HG02588 (cell line): ENCODE data around the gene MAN1A2.
"Not testable (repeated sequence)": the region's sequence is repeated elsewhere in the genome, so short reads cannot be mapped to it uniquely, and the experiment has no call there.

Experiments
- ATAC-seq: cut with Tn5 transposase; IDR thresholded peaks from one replicate; pipeline ENCODE4 v1.9.1; 2021; ENCODE audit warnings: mild to moderate bottlenecking, moderate library complexity; ENCODE audit not compliant: unreplicated experiment

Gene MAN1A2

DNA sequence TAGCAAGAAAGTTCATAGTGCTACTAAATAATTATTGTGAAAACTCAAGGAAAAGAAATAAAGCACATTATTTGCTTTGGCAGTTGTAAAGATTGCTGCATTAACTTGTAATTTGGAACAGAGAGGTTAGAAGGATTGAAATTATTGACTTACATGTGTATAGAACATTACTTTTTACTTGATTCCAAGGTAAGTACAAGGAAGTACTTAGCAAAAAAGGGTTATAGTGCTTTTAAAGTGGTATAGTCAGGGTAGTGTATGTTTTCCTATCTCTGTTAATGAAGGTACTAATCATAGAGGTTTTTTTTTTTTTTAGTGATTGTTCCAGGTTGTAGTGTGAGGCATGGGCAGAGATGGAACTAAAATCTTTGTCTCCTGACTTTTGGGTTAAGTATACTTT lies 29.4 kb downstream of the MAN1A2 start:
- ATAC-seq: no peak

- no peak for ATAC-seq
These were observed 31.7 kb downstream of the MAN1A2 start for GRCh38 chr1:117398957-117399356.

GRCh38 chr1:117401761-117402160 lies 34.5 kb downstream of the MAN1A2 start:
- ATAC-seq: no peak

DNA sequence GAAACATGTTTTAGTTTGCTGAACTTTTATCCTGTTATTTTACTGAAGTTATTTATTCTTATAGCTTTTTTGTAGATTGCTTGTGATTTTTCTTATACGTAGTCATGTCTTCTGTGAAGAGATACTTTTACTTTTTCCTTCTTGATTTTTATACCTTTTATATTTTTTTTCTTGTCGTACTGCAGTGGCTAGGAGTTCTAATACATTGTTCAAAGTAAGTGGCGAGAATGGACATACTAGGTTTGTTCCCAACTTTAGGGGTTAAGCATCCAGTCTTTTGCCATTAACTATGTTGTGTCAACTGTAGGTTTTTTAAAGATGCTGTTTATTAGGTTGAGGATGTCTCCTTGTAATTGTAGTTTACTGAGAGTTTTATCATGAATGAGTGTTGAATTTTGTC lies 36.3 kb downstream of the MAN1A2 start:
- ATAC-seq: no peak

DNA sequence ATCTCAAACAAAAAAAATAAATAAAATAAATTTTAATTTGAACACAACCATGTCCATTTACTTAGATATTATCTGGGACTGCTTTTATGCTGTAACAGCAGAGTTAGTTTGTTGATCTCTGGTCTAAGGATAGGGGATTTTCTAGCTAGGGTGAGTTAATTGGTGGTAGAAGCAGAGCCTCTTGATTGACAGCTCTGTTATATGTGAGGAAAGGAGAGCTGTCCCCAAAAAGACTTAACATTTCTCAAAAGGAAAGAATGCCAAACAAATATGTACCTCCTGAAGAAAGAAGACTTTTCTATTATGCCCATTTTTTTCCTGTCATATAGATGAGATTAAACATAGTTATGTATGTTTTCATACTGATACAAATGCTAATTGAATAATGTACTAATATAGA lies 37.8 kb downstream of the MAN1A2 start:
- ATAC-seq: no peak

- ATAC-seq: no peak
These were observed 45.2 kb downstream of the MAN1A2 start for GRCh38 chr1:117412472-117412871.

- no peak for ATAC-seq
These were observed 46.2 kb downstream of the MAN1A2 start for GRCh38 chr1:117413412-117413811.

DNA sequence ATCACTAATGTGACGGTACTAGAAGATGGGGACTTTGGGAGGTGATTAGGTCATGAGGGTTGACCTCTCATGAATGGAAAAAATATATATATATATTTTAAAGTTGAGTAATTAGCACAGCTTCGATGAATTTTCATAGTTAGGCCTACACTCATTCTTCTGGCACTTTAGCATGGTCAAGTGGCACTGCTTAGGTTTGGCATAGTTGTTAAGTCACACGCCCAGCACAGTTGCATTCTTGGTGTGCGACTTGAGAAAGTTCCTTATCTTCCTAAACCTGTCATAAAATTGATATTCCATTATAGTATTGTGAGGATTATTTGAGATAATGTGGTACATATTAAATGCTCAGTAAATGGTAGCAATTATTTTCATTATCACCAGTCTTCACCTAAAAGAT lies 47.7 kb downstream of the MAN1A2 start:
- ATAC-seq: no peak

GRCh38 chr1:117416004-117416403 lies 48.8 kb downstream of the MAN1A2 start:
- ATAC-seq: no peak

GRCh38 chr1:117416546-117417125 lies 49.4 kb downstream of the MAN1A2 start:
- no peak for ATAC-seq

GRCh38 chr1:117425050-117425734 lies 57.9 kb downstream of the MAN1A2 start:
- ATAC-seq: no peak

DNA sequence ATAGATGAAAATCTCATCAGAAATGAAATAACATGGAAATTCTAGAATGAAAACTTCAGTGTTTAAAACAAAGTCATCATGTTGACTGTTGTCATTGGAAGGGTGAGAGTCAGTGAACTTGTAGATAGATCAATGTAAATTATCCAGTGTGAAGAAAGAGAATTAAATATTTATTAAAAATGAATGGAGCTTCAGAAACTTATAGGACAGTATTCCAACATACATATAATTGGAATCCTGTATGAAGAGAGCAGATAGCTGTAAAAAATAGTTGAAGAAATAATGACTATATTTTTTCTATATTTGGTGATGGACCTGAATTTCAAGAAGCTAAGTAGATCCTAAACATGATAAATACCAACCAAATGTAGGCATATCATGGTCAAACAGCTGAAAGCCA lies 60.0 kb downstream of the MAN1A2 start:
- ATAC-seq: no peak

DNA sequence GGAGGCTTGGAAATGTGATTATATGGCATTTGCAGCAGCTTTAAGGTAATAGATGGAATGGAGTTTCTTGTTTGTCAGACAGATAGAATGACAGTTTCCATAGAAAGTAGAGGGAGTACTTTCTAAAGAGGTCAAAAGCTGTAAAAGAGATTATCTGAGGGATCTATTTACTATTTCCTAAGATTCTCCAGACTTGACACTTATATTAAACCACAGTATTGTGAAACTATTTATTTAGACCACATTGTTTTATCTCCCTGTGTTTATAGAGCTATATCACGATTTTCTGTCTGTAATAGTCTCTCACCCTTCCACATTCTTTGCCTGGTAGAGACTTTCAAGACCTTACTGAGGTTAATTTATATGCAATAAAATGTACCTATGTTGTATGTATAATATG lies 66.7 kb downstream of the MAN1A2 start:
- ATAC-seq: no peak

GRCh38 chr1:117436513-117436912 lies 69.3 kb downstream of the MAN1A2 start:
- no peak for ATAC-seq

GRCh38 chr1:117447661-117448060 lies 80.4 kb downstream of the MAN1A2 start:
- ATAC-seq: no peak

DNA sequence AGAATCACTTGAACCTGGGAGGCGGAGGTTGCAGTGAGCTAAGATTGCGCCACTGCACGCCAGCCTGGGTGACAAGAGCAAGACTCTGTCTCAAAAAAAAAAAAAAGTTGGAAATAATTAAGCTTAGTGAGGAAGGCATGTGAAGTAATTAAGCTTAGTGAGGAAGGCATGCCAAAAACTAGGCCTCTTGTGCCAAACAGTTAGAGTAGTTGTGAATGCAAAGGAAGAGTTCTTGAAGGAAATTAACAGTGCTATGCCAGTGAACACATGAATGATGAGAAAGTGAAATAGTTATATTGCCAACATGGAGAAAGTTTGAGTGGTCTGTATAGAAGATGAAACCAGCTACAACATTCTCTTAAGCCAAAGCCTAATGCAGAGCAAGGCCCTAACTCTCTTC lies 85.0 kb downstream of the MAN1A2 start:
- ATAC-seq: no peak

DNA sequence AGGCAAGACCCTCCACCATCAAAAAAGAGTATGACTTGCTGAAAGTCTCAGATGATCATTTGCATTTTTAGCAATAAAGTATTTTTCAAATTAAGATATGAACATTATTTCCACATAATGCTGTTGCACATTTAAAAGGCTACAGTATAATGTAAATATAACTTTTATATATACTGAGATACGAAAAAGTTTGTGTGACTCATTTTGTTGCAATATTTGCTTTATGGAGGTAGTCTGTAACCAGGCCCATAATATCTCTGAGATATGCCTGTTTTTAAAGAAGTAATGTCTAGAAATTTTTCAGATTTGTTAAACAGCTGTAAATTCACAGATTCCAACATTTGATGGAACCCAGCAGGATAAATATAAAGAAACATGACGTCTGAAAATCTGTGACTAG lies 86.7 kb downstream of the MAN1A2 start:
- ATAC-seq: no peak

DNA sequence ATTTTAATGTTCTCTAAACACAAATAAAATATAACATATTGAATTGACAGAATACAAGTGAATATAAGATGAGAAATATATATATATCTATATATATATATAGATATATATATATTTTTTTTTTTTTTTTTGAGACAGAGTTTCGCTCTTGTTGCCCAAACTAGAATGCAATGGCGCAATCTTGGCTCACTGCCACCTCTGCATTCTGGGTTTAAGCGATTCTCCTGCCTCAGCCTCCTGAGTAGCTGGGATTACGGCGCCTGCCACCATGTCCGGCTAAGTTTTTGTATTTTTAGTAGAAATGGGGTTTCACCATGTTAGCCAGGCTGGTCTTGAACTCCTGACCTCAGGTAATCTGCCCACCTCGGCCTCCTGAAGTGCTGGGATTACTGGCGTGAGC lies 91.2 kb downstream of the MAN1A2 start:
- ATAC-seq: not testable (repeated sequence)

- no peak for ATAC-seq
These were observed 99.5 kb downstream of the MAN1A2 start for GRCh38 chr1:117466761-117467160.

DNA sequence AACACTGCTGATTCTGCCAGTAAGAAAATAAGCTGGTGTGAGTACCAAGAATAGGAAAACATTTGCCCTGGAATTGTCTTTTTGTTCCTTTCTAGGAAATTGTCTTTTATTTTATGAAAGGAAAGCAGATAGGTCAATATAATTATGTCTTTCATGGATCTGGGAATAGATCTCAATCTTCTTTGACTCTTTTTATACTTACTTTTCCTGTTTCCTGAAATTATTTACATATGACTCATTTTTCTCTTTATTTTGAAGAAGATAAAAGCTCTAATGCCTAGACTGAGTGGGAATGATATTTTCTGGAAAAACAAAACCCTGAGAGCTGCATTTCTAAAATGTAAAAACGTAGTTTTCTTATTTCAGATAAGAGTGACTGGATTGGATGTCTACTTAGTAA lies 100.1 kb downstream of the MAN1A2 start:
- no peak for ATAC-seq

- ATAC-seq: no peak
These were observed 105.8 kb downstream of the MAN1A2 start for GRCh38 chr1:117473063-117473462.

- not testable (repeated sequence) for ATAC-seq
These were observed 108.2 kb downstream of the MAN1A2 start for GRCh38 chr1:117475495-117475894.

DNA sequence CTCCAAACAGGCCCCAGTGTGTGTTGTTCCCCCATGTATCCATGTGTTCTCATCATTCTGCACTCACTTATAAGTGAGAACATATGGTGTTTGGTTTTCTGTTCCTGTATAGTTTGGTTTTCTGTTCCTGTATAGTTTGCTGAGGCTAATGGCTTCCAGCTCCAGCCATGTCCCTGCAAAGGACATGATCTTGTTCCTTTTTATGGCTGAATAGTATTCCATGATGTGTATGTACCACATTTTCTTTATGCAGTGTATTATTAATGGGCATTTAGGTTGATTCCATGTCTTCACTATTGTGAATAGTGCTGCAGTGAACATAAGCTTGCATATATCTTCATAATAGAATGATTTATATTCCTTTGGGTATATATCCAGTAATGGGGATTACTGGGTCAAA lies 111.8 kb downstream of the MAN1A2 start:
- ATAC-seq: no peak
